Breast epithelium (tissue), 4 donors: ENCODE data around the gene UBE4B. TPM values are rescaled to one million over a fixed set of nuclear protein-coding genes. Genes with fewer than 3 reads are reported as not detected.

ENCODE experiments used
- DNase-seq, 2 donors: peaks; one replicate each; pipeline ENCODE4 v3.0.0-alpha.2; 2019; ENCODE audit warnings: low spot score in 2 of 2
- H3K27ac ChIP-seq, 2 donors: fragments of 200-600 bp; sonication (generic) in 1 of 2; one replicate each; pipeline ENCODE4 v1.5.1; 2016 to 2019; ENCODE audit warnings: mild to moderate bottlenecking in 1 of 2
- H3K27me3 ChIP-seq, 2 donors: fragments of 200-600 bp; sonication (generic) in 1 of 2; one replicate each; pipeline versions ENCODE4 v1.5.1 to v1.6.0; 2017 to 2019; ENCODE audit warnings: control low read depth in 1 of 2, mild to moderate bottlenecking in 1 of 2
- H3K36me3 ChIP-seq: fragments of 200-600 bp; one replicate; pipeline ENCODE4 v1.5.1; 2019
- H3K4me1 ChIP-seq, 2 donors: fragments of 200-600 bp; sonication (generic); one replicate each; pipeline ENCODE4 v1.5.1; 2016 to 2019; ENCODE audit warnings: control low read depth in 1 of 2
- H3K4me3 ChIP-seq, 3 donors: fragments of 200-600 bp; sonication (generic); 1 replicate in 2 of 3; 2 replicates in 1 of 3; pipeline ENCODE4 v1.5.1; 2016 to 2019; ENCODE audit warnings: mild to moderate bottlenecking in 3 of 3, moderate library complexity in 2 of 3
- H3K9me3 ChIP-seq, 2 donors: fragments of 200-600 bp; sonication (generic) in 1 of 2; one replicate each; pipeline ENCODE4 v1.5.1; 2016 to 2019; ENCODE audit warnings: control low read depth in 1 of 2
- CTCF ChIP-seq, 3 donors: fragments of 450-650 bp; IDR thresholded peaks; one replicate each; pipeline ENCODE4 v1.5.1; 2016 to 2017; ENCODE audit warnings: antibody characterized with exemption in 3 of 3, mild to moderate bottlenecking in 3 of 3, moderate library complexity in 3 of 3
- POLR2A ChIP-seq: fragments of 450-650 bp; IDR thresholded peaks from one replicate; pipeline ENCODE4 v1.6.1; 2016; ENCODE audit warnings: antibody characterized with exemption, mild to moderate bottlenecking, moderate library complexity
- POLR2AphosphoS5 ChIP-seq, 3 donors: sonication (generic); formaldehyde crosslinking; IDR thresholded peaks; one replicate each; pipeline ENCODE4 v1.6.1; 2017; ENCODE audit warnings: antibody characterized with exemption in 3 of 3
- intact Hi-C: fragments of 100-400 bp; cut with DNase I; formaldehyde crosslinking; loops from one replicate; pipeline ENCODE4 v1.15.1; 2023; ENCODE audit warnings: low total_unique reads
- total RNA-seq, 3 donors: library from RNA; depleted of rRNA; stranded (reverse); fragments of >200 nt; gene quantifications; one replicate each; pipeline ENCODE4 v1.1.0, GENCODE V29; 2016

Gene UBE4B
- total RNA-seq, 3 donors from 2014 or later, result 36.4 to 43.4 (median 41.7) TPM

GRCh38 chr1:10160907-10161490, 128.2 kb downstream of the UBE4B start:
- no peaks in the 10 kb centered on the region for H3K9me3 ChIP-seq
- TF ChIP-seq CTCF (IDR thresholded peaks at IDR 0.05) (no peak), POLR2A (no peak)
- no peak overlapping the region for H3K4me3 ChIP-seq
- H3K27me3 ChIP-seq, result no peaks in the 10 kb centered on the region
- peaks cover 4% of the 10 kb centered on the region for H3K36me3 ChIP-seq
- no peak for DNase-seq
- no peak overlapping the region for H3K27ac ChIP-seq
- H3K4me1 ChIP-seq, result no peaks in the 10 kb centered on the region
- intact Hi-C loops, result no loop called here

GRCh38 chr1:10161541-10162290, 129.0 kb downstream of the UBE4B start:
- DNase-seq, result no peak
- intact Hi-C loops, result no loop called here
- H3K27ac ChIP-seq, result no peak overlapping the region
- no peaks in the 10 kb centered on the region for H3K9me3 ChIP-seq
- H3K4me3 ChIP-seq, result no peak overlapping the region
- H3K27me3 ChIP-seq, result no peaks in the 10 kb centered on the region
- TF ChIP-seq POLR2A, result no peak
- no peak for TF ChIP-seq CTCF (IDR thresholded peaks at IDR 0.05)
- no peak for TF ChIP-seq POLR2AphosphoS5 (IDR thresholded peaks at IDR 0.05)
- H3K4me1 ChIP-seq, result no peaks in the 10 kb centered on the region
- peaks cover 4% of the 10 kb centered on the region for H3K36me3 ChIP-seq

- no peak overlapping the region for H3K4me3 ChIP-seq
- H3K27ac ChIP-seq, result no peak overlapping the region
- no peaks in the 10 kb centered on the region for H3K27me3 ChIP-seq
- no peaks in the 10 kb centered on the region for H3K4me1 ChIP-seq
- intact Hi-C loops, result no loop called here
- DNase-seq, result no peak
- no peak for TF ChIP-seq CTCF (IDR thresholded peaks at IDR 0.05)
- no peak for TF ChIP-seq POLR2AphosphoS5 (IDR thresholded peaks at IDR 0.05)
- no peak for TF ChIP-seq POLR2A
- H3K9me3 ChIP-seq, result no peaks in the 10 kb centered on the region
- H3K36me3 ChIP-seq, result peaks cover 4% of the 10 kb centered on the region
Observed at GRCh38 chr1:10168912-10169514, 136.3 kb downstream of the UBE4B start.

GRCh38 chr1:10170239-10170574, 137.4 kb downstream of the UBE4B start:
- intact Hi-C loops, result no loop called here
- TF ChIP-seq CTCF (IDR thresholded peaks at IDR 0.05) (no peak), POLR2A (no peak), POLR2AphosphoS5 (IDR thresholded peaks at IDR 0.05) (no peak)
- H3K4me1 ChIP-seq, result no peaks in the 10 kb centered on the region
- H3K4me3 ChIP-seq, result no peak overlapping the region
- peaks cover 4% of the 10 kb centered on the region for H3K36me3 ChIP-seq
- no peaks in the 10 kb centered on the region for H3K27me3 ChIP-seq
- H3K27ac ChIP-seq, result no peak overlapping the region
- DNase-seq, result no peak
- no peaks in the 10 kb centered on the region for H3K9me3 ChIP-seq

- TF ChIP-seq CTCF (IDR thresholded peaks at IDR 0.05) (no peak), POLR2A (no peak), POLR2AphosphoS5 (IDR thresholded peaks at IDR 0.05) (no peak)
- intact Hi-C loops, result no loop called here
- Histone ChIP-seq H3K9me3 (no peaks in the 10 kb centered on the region), H3K4me3 (no peak overlapping the region), H3K4me1 (no peaks in the 10 kb centered on the region), H3K27ac (no peak overlapping the region), H3K36me3 (peaks cover 4% of the 10 kb centered on the region), H3K27me3 (no peaks in the 10 kb centered on the region)
- DNase-seq, result no peak
Observed at GRCh38 chr1:10171105-10171767, 138.5 kb downstream of the UBE4B start.
